GM04503 (cell line): ENCODE measurements around the gene CDS1.
A peak's percentile ranks its signal among the peaks of the same experiment; 100 is the strongest.
"Not testable (repeated sequence)": the region's sequence is repeated elsewhere in the genome, so short reads cannot be mapped to it uniquely, and the experiment has no call there.

Experiments used
- DNase-seq: peaks from one replicate; pipeline ENCODE4 v3.0.0-alpha.2; 2012; ENCODE audit warnings: low read depth

The CDS1 gene

GRCh38 chr4:84611531-84611930 is 28.6 kb downstream of the CDS1 start:
- DNase-seq: no peak

GRCh38 chr4:84614891-84615290 is 32.0 kb downstream of the CDS1 start:
- no peak for DNase-seq

GRCh38 chr4:84615355-84615754 is 32.4 kb downstream of the CDS1 start:
- DNase-seq: no peak

- DNase-seq: no peak
Measured at GRCh38 chr4:84622959-84623358, 40.0 kb downstream of the CDS1 start.

GRCh38 chr4:84623661-84624060 is 40.7 kb downstream of the CDS1 start:
- no peak for DNase-seq

GRCh38 chr4:84626673-84627072 is 43.7 kb downstream of the CDS1 start:
- DNase-seq: no peak

GRCh38 chr4:84631573-84631972 is 48.6 kb downstream of the CDS1 start:
- DNase-seq: no peak

GRCh38 chr4:84632092-84632491 is 49.2 kb downstream of the CDS1 start:
- peak; percentile 3 for DNase-seq

- no peak for DNase-seq
Measured at GRCh38 chr4:84634961-84635360, 52.0 kb downstream of the CDS1 start.

- no peak for DNase-seq
Measured at GRCh38 chr4:84638092-84638491, 55.2 kb downstream of the CDS1 start.

- no peak for DNase-seq
Measured at GRCh38 chr4:84639145-84639544, 56.2 kb downstream of the CDS1 start.

GRCh38 chr4:84644087-84644486 is 61.2 kb downstream of the CDS1 start:
- no peak for DNase-seq

GRCh38 chr4:84647312-84647884 is 64.5 kb downstream of the CDS1 start:
- no peak for DNase-seq

GRCh38 chr4:84648178-84648577 is 65.3 kb downstream of the CDS1 start:
- no peak for DNase-seq

- DNase-seq: no peak
Measured at GRCh38 chr4:84648863-84649647, 66.1 kb downstream of the CDS1 start.

GRCh38 chr4:84651499-84651898 is 68.6 kb downstream of the CDS1 start:
- DNase-seq: no peak

GRCh38 chr4:84652478-84652877 is 69.6 kb downstream of the CDS1 start:
- DNase-seq: no peak

GRCh38 chr4:84660606-84661005 is 77.7 kb downstream of the CDS1 start:
- no peak for DNase-seq

- DNase-seq: no peak
Measured at GRCh38 chr4:84661191-84661939, 78.4 kb downstream of the CDS1 start.

- DNase-seq: not testable (repeated sequence)
Measured at GRCh38 chr4:84664767-84665166, 81.8 kb downstream of the CDS1 start.

- no peak for DNase-seq
Measured at GRCh38 chr4:84666439-84666838, 83.5 kb downstream of the CDS1 start.

GRCh38 chr4:84669201-84669600 is 86.3 kb downstream of the CDS1 start:
- DNase-seq: no peak

GRCh38 chr4:84672177-84672576 is 89.2 kb downstream of the CDS1 start:
- DNase-seq: no peak
